Neural cell (in vitro differentiated cells): ENCODE data around the gene SF3B1. TPM values are rescaled to one million over a fixed set of nuclear protein-coding genes. Genes with fewer than 3 reads are reported as not detected.

Experiments
- H2AFZ ChIP-seq: fragments of 200-600, 300-800 bp; sonication (generic), shearing (Covaris generic); 2 replicates; pipeline ENCODE4 v1.6.0; 2014; ENCODE audit warnings: low read depth, mild to moderate bottlenecking, antibody characterized with exemption, low read length, moderate library complexity
- H3F3A ChIP-seq: fragments of 200-600 bp; shearing (Covaris generic); 2 replicates; pipeline ENCODE4 v1.6.1; 2016; ENCODE audit warnings: mild to moderate bottlenecking, moderate library complexity, mixed read lengths, antibody characterized with exemption, low read length; ENCODE audit not compliant: insufficient read depth, poor library complexity, severe bottlenecking
- H3K27ac ChIP-seq: fragments of 200-600, 300-800 bp; sonication (generic), shearing (Covaris generic); 2 replicates; pipeline ENCODE4 v1.5.1; 2014; ENCODE audit warnings: mild to moderate bottlenecking, low read length, moderate library complexity
- H3K27me3 ChIP-seq: fragments of 300-800, 200-600 bp; sonication (generic), shearing (Covaris generic); 2 replicates; pipeline ENCODE4 v1.6.0; 2014; ENCODE audit warnings: mild to moderate bottlenecking, low read depth, low read length, moderate library complexity; ENCODE audit not compliant: insufficient read depth
- H3K36me3 ChIP-seq: fragments of 300-800, 200-600 bp; sonication (generic), shearing (Covaris generic); 2 replicates; pipeline ENCODE4 v1.5.1; 2014; ENCODE audit warnings: mild to moderate bottlenecking, antibody characterized with exemption, low read length, moderate library complexity; ENCODE audit not compliant: insufficient read depth
- H3K4me2 ChIP-seq: fragments of 300-800, 200-600 bp; sonication (generic), shearing (Covaris generic); 2 replicates; pipeline ENCODE4 v1.6.0; 2014; ENCODE audit warnings: mild to moderate bottlenecking, low read length
- H3K4me3 ChIP-seq: fragments of 300-800, 200-600 bp; sonication (generic), shearing (Covaris generic); 2 replicates; pipeline ENCODE4 v1.5.1; 2014; ENCODE audit warnings: mild to moderate bottlenecking, low read length, moderate library complexity
- H3K79me2 ChIP-seq: fragments of 200-600 bp; shearing (Covaris generic); replicated peaks from 2 replicates; pipeline ENCODE4 v1.6.0; 2014; ENCODE audit warnings: mild to moderate bottlenecking, low read length, moderate library complexity; ENCODE audit not compliant: insufficient read depth
- H3K9ac ChIP-seq: fragments of 300-800, 200-600 bp; sonication (generic), shearing (Covaris generic); 2 replicates; pipeline ENCODE4 v1.6.1; 2016; ENCODE audit warnings: mild to moderate bottlenecking, low read length, mixed read lengths
- H3K9me2 ChIP-seq: fragments of 200-600 bp; shearing (Covaris generic); 2 replicates; pipeline ENCODE4 v1.6.1; 2016; ENCODE audit warnings: mild to moderate bottlenecking, low read length, mixed read lengths; ENCODE audit not compliant: insufficient read depth
- H3K9me3 ChIP-seq: fragments of 200-600, 300-800 bp; sonication (generic), shearing (Covaris generic); 2 replicates; pipeline ENCODE4 v1.6.1; 2016; ENCODE audit warnings: mild to moderate bottlenecking, mixed run types, low read length, moderate library complexity, mixed read lengths
- H4K20me1 ChIP-seq: fragments of 200-600 bp; shearing (Covaris generic); 2 replicates; pipeline ENCODE4 v1.6.1; 2016; ENCODE audit warnings: mild to moderate bottlenecking, mixed run types; ENCODE audit not compliant: insufficient read depth
- CTCF ChIP-seq: fragments of 450-650 bp; IDR thresholded peaks from 2 replicates; pipeline ENCODE4 v1.5.1; 2014; ENCODE audit warnings: antibody characterized with exemption, mild to moderate bottlenecking, moderate library complexity; ENCODE audit not compliant: poor library complexity, severe bottlenecking
- EP300 ChIP-seq: fragments of 450-650 bp; conservative IDR thresholded peaks from 2 replicates; pipeline ENCODE4 v1.6.1; 2014; ENCODE audit warnings: antibody characterized with exemption, mild to moderate bottlenecking, moderate library complexity; ENCODE audit not compliant: poor library complexity, severe bottlenecking
- EZH2 ChIP-seq: fragments of 200-600, 300-800 bp; shearing (Covaris generic), sonication (generic); IDR thresholded peaks from 2 replicates; pipeline ENCODE4 v1.6.1; 2014; ENCODE audit warnings: antibody characterized with exemption, low read length, borderline replicate concordance, mild to moderate bottlenecking; ENCODE audit not compliant: insufficient read depth, poor library complexity, severe bottlenecking
- MXI1 ChIP-seq: fragments of 450-650 bp; conservative IDR thresholded peaks from 2 replicates; pipeline ENCODE4 v1.6.1; 2014; ENCODE audit warnings: antibody characterized with exemption, mild to moderate bottlenecking; ENCODE audit not compliant: poor library complexity, severe bottlenecking
- POLR2AphosphoS5 ChIP-seq: IDR thresholded peaks from 2 replicates; pipeline ENCODE4 v1.6.1; 2012
- RAD21 ChIP-seq: fragments of 450-650 bp; conservative IDR thresholded peaks from 2 replicates; pipeline ENCODE4 v1.6.1; 2014; ENCODE audit warnings: antibody characterized with exemption, mild to moderate bottlenecking, moderate library complexity
- REST ChIP-seq: IDR thresholded peaks from 2 replicates; pipeline ENCODE4 v1.6.1; 2012; ENCODE audit warnings: borderline replicate concordance
- SMC3 ChIP-seq: fragments of 450-650 bp; conservative IDR thresholded peaks from 2 replicates; pipeline ENCODE4 v1.6.1; 2014; ENCODE audit warnings: antibody characterized with exemption, mild to moderate bottlenecking, moderate library complexity; ENCODE audit not compliant: poor library complexity
- TAF1 ChIP-seq: IDR thresholded peaks from 2 replicates; pipeline ENCODE4 v1.6.1; 2012; ENCODE audit warnings: low read depth
- polyA plus RNA-seq: library from polyadenylated mRNA; depleted of rRNA; stranded (reverse); fragments of >200 nt; gene quantifications from 2 replicates; pipeline ENCODE4 v1.2.3, GENCODE V29; 2014

The SF3B1 gene
- polyA plus RNA-seq, 1 donor from 2014 or later: 1,143 TPM

- no peak overlapping the region for H3K4me3 ChIP-seq
- peaks cover 26% of the 10 kb centered on the region for H4K20me1 ChIP-seq
- no peaks in the 10 kb centered on the region for H3K27me3 ChIP-seq
Measured at GRCh38 chr2:197426723-197427603, 7.9 kb downstream of the SF3B1 start.

More at GRCh38 chr2:197426723-197427603, 7.9 kb downstream of the SF3B1 start:
- Histone ChIP-seq H3K27ac (no peak overlapping the region), H3K36me3 (no peaks in the 10 kb centered on the region), H3F3A (no peaks in the 10 kb centered on the region), H3K9me3 (no peaks in the 10 kb centered on the region), H3K9me2 (no peaks in the 10 kb centered on the region), H2AFZ (no peak overlapping the region), H3K9ac (no peak overlapping the region), H3K4me2 (no peak overlapping the region), H3K79me2 (peaks cover 99% of the 10 kb centered on the region)
- TF ChIP-seq SMC3 (no peak), EZH2 (no peak), MXI1 (no peak), EP300 (no peak), TAF1 (no peak), CTCF (no peak), POLR2AphosphoS5 (no peak), RAD21 (no peak), REST (no peak)
